GM19043 (cell line): Measurements from ENCODE around the gene PDE6D.

ENCODE experiments used
- ATAC-seq: cut with Tn5 transposase; IDR thresholded peaks from one replicate; pipeline ENCODE4 v1.9.1; 2021; ENCODE audit warnings: low read depth; ENCODE audit not compliant: unreplicated experiment

PDE6D gene

DNA sequence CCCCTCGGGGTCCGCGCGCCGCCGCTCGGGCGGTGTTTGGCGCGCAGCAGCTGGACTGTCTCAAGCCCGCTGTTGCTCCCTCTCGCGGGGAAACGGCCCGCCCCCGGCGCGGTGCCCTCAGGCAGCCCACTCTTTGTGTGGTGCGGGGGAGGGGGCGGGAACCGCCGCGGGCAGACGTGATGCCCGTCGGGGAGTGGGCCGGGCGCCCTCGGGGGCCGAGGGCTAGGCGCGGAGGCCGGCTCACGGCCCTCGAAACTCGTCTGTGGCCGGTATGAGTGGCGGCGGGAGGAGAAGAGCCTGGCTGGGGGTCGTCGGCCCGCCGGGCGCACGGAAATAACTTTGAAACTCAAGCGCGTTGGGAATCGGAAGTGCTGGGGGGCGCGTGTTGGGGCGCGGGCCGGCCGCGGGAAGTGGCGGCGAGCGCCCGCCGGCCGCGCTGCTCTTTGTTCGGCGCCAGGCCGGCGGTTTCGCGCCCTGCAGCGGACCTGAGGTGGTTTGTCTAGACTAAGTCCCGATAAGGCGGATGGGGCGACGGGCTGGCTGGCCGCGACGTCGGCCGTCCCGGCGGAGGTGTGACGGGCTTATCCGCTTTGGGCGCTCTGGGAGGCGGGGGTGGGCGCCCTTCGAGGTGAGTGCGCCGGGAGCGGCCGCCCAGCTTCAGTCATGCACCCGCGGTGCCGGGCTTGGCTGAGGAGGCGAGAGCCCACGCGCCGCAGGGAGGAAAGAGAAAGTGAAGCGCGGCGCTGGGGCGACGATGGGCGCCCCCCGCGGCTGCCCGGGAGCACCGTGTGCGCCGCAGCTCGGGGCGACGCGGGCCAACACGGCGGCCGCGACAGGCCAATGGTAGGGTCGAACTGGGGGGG lies 72.1 kb downstream of the PDE6D start:
- no peak for ATAC-seq

GRCh38 chr2:231707927-231708772 lies 72.9 kb downstream of the PDE6D start, which contains the start of gene PTMA:
PTMA (plus strand) TSS chr2:231708525; CDS start chr2:231708707, 182 bp downstream.
- ATAC-seq = peak; percentile 60

DNA sequence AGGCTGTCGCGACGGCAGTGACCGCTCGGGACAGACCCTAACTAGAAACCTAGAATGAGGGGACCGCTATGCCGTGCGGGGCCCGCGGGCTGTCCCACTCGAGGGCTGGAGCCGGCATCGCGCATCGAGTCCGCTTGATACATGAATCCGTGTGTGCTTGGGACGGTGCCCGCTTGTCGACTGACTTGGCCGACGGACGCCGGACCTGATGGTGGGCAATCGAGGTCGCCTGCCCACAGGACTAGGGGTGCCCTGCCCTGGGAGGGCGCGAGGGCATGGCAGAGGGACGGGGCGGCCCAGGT lies 73.5 kb downstream of the PDE6D start:
- ATAC-seq = no peak

DNA sequence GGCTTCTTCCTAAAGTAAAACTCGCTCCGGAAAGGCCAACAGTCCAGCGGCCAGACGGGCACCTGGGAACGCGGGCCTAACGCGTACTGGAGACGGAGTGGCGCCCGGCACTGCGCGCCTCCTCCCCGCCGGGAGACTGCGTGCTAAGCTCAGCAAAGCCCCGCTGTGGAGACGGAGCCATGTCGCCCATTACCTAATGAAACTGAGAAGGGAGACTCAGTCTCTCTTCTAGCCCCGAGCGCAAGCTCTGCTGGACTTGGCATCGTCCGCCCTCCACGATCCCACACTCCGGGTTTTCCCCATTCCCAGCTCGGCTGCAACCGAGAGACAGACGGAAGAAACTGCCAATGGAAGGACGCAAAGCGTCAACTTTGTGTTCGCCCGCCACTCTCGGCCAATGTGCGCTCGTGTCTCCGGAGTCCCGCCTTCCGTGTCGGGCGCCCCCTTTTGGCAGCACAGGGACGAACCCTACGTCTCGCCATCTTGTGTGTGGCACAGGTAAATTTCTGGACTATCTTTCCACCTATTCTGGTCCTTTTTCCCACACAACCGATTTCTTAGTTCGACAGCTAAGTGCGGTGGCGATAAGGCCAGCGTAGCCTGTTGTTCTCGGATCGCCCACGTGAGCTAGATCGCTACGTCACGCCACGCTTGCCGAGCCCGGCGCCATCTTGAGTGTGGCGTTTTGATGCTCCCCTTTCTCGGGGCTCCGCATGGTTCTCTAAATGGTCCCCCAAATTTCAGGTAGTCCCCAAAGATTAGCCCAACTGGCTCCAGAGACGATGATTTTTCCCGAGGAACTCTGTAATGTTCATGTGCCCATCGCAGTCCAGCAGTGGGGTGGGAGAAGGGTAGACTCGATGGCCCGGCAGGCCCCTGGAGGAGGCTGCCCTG lies 74.1 kb downstream of the PDE6D start:
- ATAC-seq = peak; percentile 42

DNA sequence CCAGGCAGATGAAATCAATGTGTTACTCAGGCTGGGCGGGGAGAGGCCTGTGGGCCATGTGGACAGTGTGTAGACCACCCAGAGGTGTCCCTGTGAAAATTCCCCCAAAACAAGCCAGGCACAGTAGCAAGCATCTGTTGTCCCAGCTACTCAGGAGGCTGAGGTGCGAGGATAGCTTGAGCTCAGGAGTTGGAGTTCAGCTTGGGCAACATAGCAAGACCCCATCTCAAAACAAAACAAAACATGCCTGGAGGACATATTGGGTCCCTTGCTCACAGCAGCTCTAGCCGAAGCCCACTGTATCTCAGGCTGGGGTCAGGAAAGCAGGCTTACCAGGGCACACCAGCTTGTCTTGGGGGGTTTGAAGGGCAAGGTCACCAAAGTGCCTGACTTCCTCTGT lies 77.1 kb downstream of the PDE6D start:
- ATAC-seq = no peak

DNA sequence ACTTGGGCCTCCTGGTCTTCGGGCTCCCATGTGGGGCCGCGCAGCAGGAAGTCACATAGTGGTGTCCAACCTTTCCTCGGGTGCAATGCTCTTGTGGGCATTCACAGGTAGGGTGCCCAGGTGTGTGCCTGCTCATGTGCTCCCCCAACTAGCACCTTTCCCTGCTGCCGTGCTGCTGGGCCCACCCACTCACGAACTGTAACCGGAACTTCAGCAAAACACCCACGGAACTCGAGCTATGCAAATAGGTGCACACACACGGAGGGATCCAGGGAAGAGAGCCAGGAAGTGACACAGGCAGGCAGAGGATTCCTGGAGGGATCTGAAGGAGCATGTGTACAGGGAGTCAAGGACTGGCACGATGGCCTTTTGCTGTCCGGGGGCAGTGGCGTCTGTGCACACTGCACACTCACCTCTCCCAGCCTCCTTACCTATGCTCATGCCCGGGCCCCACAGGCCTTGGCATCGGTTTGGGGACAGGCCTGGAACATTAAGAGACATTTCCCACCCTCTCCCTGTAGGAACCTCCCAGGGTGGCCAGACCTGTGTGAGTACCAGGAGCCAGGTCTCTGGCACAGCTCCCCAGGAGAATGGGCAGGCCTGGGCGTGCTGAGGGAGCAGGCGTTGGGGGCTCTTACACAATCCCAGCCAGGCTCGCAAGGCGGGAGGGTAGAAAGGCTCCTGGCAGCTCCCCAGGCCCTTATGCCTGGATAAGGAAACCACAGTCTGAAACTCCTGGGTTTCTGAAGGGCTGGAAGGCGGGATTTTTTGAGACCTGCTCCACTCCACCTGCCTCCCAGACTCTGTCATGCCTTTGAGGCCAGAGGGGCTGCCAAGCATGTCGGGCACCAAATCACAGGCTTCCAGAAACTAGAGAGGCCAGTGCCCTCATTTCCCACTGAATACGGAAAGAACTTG lies 79.4 kb downstream of the PDE6D start:
- ATAC-seq = no peak

DNA sequence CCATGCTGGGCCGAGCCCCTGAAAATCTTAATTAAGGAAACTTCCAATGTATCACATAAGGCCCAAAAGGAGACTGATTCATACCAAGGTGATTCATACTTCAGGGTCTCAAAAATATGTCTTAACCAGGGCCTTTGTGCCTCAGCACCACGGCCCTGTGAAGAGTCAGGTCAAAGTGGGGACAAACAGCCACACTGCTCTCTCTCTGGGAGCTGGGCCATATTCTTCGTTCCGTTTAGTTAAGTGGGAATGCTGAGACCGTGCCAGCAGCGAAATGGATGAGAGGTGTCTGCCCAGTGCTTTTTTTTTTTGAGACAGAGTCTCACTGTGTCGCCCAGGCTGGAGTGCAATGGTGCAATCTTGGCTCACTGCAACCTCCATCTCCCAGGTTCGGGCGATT lies 82.1 kb downstream of the PDE6D start:
- no peak for ATAC-seq

DNA sequence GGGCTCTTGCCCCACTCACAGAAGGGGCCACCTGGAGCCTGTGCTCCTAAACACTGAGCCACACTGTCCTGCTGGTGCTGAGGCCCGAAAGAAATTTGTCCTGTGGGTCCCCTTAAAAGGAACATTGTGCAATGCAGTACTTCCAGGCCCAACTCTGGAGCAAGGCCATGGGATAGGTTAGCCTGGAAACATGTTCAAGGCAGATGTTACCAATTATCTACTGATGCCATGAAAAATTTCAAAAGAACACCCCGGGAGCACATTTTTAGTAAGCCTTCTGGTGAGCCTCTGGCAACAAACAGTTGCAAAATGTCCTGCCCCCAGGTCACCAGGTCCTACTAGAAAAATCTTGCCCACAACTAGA lies 85.1 kb downstream of the PDE6D start:
- ATAC-seq = no peak

DNA sequence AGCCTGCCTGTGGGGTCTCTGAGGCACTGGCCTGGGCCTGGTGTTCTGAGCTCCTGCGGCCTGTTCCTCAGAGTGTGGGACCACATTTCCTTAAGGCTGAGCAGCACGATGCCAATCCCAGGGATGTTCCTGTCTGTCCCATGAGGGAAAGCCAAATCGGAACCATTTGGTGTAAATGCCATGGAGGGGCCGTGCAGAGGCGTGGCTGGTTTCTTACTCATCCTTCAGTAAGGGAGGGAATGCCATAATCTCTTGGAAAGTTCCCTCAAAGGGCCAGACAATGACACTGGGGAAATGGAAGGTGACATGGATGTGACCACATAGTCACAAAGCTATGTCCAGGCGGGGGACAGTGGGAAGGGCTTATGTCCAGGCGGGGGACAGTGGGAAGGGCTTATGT lies 87.1 kb downstream of the PDE6D start:
- ATAC-seq = no peak

DNA sequence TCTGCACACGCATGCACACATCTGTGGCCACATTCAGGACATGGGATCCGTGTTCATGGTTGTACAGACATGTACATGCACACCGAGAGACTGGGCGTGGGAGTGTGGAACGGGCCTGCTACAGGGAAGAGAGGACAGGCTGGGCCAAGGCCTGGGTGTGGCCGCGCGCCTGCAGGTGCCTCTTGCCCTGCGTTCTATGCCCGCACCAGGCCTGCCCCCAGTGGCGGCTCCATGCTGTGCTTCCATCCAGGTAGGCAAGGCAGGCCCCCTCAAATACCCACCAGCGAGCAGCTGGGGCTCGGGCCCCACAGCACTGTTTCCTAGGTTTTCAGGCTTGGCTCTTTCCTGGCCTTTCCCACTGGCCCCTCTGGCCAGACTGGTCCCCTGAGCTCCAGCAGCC lies 88.2 kb downstream of the PDE6D start:
- ATAC-seq = no peak

DNA sequence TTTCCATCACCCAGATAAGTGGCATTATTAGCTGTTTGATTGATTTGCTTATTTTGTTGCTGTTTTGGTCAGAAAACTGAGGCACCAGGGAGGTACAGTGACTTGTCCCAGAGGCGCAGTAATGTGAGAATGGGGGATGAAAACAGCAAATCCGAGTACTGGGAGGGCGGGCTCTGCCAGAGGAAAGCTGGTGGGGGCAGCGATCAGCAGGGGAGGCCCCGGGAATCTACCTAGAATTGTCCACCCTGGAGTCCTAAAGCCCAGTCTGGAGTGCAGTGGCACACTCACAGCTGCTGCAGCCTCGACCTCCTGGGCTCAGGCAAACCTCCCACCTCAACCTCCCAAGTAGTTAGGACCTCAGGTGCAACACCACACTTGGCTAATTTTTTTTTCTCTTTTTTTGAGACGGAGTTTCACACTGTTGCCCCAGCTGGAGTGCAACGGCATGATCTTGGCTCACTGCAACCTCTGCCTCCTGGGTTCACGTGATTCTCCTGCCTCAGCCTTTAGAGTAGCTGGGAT lies 89.8 kb downstream of the PDE6D start:
- no peak for ATAC-seq

DNA sequence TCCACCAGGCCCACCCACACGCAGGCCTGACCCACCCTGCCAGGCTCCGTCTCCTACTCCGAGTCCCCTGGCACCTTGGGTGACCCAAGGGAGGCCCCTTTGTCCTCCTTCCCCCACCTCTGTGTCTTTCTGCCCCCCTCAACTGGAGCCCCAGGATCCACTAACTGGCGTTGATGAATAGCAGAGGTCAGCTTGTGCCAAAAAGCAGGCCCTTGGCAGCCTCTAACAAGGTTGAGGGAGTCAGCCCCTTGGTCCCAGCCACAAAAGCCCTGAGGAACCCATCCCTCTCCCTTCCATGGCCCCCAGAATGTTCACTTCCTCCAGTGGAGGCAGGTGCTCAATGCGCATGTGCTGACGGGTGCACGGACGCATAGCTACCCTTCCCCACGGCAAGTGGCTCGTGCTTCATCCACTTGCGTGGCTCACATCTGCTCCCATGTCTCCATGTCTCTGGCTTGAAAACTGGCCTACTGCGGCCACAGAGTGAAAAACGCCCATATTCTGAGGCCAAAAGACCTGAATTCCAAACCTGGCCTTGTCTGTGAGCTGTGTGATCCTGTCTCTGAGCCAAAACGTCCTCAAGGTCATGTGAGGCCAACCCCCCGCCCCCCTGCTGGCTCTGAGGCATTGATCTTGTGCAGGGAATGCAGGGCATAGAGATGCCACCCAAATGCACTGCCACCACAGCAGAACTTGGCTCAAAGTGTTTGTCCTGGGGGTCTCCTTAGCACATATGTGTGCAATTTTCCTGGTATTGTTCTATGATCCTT lies 91.8 kb downstream of the PDE6D start:
- no peak for ATAC-seq

DNA sequence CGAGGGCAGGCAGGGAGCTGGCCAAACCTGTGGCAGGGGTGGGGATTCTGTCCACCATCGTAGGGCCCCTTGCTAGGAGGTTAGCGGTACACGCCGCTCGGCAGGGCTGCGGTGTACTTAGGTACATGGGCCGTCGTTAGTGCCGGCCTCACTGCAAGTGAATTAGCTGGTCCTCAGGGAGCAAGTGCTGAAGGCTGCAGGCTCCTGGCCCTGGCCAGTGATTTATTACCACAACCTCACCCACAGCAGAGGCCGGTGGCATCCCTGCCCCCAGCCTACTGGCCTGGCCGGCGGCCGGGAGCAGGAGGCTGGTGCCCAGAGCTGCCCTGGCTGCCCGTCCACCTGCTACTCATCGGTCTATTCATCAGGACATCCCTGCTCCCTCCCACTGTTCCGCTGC lies 92.4 kb downstream of the PDE6D start:
- no peak for ATAC-seq

DNA sequence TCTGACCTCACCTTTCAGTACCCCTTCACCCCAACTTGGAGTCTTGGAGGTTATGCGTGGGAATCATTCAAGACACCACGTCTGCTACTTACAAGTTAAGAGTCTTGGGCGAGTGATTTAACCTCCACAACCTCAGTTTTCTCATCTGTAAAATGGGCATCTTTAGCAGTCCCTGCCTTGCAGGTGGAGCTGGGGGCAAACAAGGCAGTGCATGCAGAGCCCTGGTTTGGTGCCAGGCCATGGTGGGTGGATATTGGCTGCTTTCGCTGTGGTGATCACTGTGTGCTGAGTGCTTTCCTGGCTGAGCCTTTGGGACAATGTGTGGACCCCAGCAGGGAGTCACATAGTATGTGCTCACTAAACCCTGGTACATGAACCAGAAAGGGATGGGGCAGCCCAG lies 93.1 kb downstream of the PDE6D start:
- ATAC-seq = no peak

DNA sequence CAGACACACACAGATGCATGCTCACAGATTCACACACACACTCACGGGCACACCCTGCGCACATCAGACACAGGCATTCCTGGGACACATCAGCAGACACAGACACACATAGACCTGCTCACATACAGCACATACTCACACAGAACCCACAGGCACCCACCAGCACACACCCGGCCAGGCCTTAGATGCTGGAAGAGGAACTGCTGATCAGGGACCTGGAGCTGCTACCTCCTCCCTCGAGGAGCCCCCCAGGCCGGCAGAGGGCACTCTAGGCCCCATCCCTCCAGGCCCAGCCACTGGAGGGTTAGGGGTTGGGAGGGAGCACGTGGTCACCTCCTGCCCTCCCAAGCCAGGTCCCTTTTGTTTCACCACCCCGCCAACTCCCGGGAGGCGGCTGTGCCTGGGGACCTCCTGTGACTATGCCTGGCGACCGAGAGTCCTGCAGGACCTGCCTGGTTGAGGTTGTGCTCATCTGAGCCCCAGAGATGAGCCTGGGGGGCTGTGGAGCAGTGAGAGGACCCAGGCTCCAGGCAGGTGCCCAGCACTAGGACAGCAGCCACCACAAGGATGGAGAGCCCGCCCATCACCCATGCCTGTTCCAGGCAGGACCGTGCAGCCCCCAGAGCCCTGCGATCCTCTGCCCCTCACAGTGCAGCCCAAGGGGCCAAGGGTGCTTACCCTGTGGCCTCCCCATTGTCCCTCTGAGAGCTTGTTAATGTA lies 93.8 kb downstream of the PDE6D start:
- peak; percentile 89 for ATAC-seq

DNA sequence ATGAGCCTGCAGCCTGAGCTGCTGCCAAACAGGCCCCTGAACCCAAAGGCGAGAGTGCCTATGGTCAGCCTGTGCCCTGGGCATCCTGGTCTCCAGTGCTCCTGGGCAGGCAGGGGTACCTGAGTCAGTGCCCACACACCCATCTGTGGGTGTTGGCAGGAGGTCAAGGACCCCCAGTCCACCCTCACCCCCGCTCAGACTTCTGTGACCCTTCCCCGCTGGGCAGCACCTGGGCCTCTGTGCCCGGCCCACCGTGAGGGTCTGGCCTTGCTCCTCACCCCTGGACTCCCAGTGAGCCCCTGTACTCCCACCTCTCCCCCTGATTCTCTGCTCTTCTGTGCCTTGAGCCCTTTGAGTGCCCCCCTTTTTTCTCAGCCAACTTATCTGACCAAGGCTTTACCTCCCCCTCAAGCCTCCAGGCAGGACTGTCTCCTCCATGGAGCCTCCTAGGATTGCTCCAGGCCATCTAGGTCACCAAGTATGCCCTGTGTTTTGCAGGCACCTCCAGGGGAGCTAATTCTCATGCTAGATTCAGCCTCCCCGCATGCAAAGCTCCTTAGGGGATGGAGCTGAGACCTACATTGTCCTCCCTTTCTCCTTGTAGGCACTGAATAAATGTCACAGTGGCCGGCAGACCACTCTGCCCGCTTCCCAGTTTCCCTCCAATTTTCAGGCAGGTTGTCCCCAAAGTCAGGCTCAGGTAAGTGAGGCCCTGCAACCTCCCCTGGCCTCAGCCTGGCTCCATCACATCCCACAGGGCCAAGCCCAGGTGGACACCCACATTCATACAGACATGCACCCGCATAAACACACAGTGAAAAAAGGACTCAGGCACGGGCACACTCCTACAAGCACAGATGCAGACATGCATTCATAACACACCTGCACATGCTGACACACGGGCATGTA lies 94.6 kb downstream of the PDE6D start:
- no peak for ATAC-seq
